Activated CD4-positive, alpha-beta memory T cell treated with anti-CD3 and anti-CD28 coated beads, Interleukin-2, amount 10 ng/mL, durations not matched to agents 7 days and 5 days (primary cell): ENCODE data around the gene VAV2. TPM values are rescaled to one million over a fixed set of nuclear protein-coding genes. Genes with fewer than 3 reads are reported as not detected.
"Not testable (repeated sequence)": the region's sequence is repeated elsewhere in the genome, so short reads cannot be mapped to it uniquely, and the experiment has no call there.

Experiments used
- CTCF ChIA-PET: fragments of 350-600 bp; sonication (Branson Sonifier 250); formaldehyde crosslinking; loops from one replicate; lab custom pipeline; 2021; ENCODE audit warnings: antibody characterized with exemption, inconsistent platforms; lab: Charles Lee
- POLR2A ChIA-PET: fragments of 350-600 bp; sonication (Branson Sonifier 250); formaldehyde crosslinking; loops from one replicate; lab custom pipeline; 2021; ENCODE audit warnings: antibody characterized with exemption; lab: Charles Lee
- DNase-seq: peaks from one replicate; pipeline ENCODE4 v3.0.0-alpha.2; 2020
- H3K27ac Mint-ChIP-seq: one replicate; pipeline ENCODE4 v1.8.0; 2021; ENCODE audit warnings: mild to moderate bottlenecking, mixed read lengths
- H3K27me3 Mint-ChIP-seq: one replicate; pipeline ENCODE4 v1.8.0; 2021; ENCODE audit warnings: mixed read lengths
- H3K36me3 Mint-ChIP-seq: one replicate; pipeline ENCODE4 v1.8.0; 2021; ENCODE audit warnings: low read depth, mixed read lengths
- H3K4me1 Mint-ChIP-seq: one replicate; pipeline ENCODE4 v1.8.0; 2021; ENCODE audit warnings: mixed read lengths
- H3K4me3 Mint-ChIP-seq: one replicate; pipeline ENCODE4 v1.8.0; 2021; ENCODE audit warnings: mild to moderate bottlenecking, mixed read lengths
- H3K9me3 Mint-ChIP-seq: one replicate; pipeline ENCODE4 v1.8.0; 2021; ENCODE audit warnings: mixed read lengths
- total RNA-seq, 2 experiments: library from RNA; stranded (reverse); gene quantifications; one replicate each; pipeline ENCODE4 v1.2.3, GENCODE V29; 2021

VAV2 gene
- total RNA-seq, 2 experiments from 2014 or later = 2.4 to 2.9 TPM

DNA sequence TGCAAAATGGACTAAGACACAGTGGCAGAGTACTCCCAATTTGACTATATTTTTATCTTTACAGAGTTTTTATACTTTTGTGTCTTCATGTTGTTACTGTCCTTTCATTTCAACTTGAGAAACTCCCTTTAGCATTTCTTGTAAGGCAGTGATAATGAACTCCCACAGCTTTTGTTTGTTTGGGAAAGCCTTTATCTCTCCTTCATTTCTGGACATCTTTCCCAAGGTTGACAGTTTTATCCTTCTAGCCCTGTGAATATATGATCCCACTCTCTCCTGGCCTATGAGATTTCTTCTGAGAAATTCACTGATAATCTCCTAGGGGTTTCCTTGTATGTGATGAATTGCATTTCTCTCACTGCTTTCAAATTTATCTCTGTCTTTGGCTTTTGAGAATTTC, 244.8 kb downstream of the VAV2 start:
- Mint-ChIP-seq H3K27me3 (peaks cover 38% of the 10 kb centered on the region), H3K9me3 (no peaks in the 10 kb centered on the region), H3K4me1 (no peaks in the 10 kb centered on the region), H3K27ac (no peak overlapping the region), H3K36me3 (no peaks in the 10 kb centered on the region), H3K4me3 (no peak overlapping the region)
- ChIA-PET POLR2A (interaction anchor here (0.7 kb wide), 1 partner anchor 1506 kb away, joined by 3 read pairs; no protein-coding TSS in a partner anchor), CTCF (no interaction called here)
- DNase-seq = no peak

DNA sequence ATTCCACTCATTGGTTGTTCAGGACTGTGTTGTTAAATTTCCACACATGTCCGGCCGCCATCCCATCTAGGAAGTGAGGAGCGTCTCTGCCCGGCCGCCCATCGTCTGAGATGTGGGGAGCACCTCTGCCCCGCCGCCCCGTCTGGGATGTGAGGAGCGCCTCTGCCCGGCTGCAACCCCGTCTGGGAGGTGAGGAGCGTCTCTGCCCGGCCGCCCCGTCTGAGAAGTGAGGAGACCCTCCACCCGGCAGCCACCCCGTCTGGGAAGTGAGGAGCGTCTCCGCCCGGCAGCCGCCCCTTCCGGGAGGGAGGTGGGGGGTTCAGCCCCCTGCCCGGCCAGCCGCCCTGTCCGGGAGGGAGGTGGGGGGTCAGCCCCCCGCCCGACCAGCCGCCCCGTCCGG, 247.6 kb downstream of the VAV2 start:
- H3K27me3 Mint-ChIP-seq = peaks cover 28% of the 10 kb centered on the region
- H3K36me3 Mint-ChIP-seq, POLR2A ChIA-PET, H3K27ac Mint-ChIP-seq, H3K9me3 Mint-ChIP-seq, DNase-seq, H3K4me3 Mint-ChIP-seq, CTCF ChIA-PET, H3K4me1 Mint-ChIP-seq: not testable (repeated sequence)

DNA sequence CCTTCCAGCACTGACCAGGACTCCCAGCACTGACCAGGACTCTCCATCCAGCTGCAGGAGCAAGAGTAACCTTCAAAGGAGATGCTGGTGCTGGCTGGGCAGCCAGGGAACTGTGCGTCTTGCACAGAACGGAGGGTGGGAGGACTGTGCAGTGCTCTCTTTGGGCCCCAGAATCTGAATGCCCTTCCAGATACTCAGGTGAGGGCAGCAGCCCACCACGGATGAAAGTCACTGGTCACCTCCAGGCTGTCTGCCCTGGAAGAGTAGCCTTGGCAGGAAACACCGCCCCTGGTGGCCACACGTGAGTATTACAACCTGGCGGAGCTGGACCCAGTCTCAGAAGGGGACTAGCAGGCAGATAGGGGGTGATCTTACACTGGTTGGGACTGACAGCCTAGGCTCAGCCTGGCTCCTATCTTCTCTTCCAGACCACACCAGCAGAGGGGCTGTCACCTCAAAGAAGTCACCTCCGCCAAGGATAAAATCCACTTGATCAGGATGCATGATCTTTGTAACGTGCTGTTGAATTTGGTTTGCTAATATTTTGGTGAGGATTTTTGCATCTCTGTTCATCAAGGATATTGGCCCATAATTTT, 249.2 kb downstream of the VAV2 start:
- POLR2A ChIA-PET = interaction anchor here (0.7 kb wide), 1 partner anchor 26 kb away, joined by 3 read pairs; no protein-coding TSS in a partner anchor
- CTCF ChIA-PET = interaction anchor here (0.6 to 2.2 kb wide), 9 partner anchors 9 to 190 kb away, joined by 3 to 12 read pairs (median 3); no protein-coding TSS in a partner anchor
- Mint-ChIP-seq H3K4me3 (no peak overlapping the region), H3K36me3 (no peaks in the 10 kb centered on the region), H3K4me1 (peaks cover 2% of the 10 kb centered on the region), H3K27ac (no peak overlapping the region), H3K27me3 (peaks cover 17% of the 10 kb centered on the region), H3K9me3 (no peaks in the 10 kb centered on the region)
- peak; percentile 69 for DNase-seq

DNA sequence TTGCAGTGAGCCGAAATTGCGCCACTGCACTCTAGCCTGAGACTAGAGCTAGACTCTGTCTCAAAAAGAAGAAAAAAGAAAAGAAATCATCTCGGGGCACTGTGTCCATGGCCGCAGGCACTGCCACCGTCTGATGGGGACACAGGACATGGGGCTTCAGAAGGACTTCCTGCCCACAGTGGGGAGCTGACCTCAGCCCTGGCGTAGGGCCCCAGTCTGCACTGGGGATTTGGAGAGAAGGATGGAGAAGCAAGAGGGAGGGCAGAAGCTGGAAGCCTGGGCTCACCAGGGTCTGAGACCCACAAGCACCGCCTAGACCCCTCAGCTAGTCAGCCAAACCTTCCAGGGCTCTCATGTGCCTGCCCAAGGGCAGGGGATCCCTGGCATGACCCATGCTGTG, 249.9 kb downstream of the VAV2 start:
- no peak overlapping the region for H3K27ac Mint-ChIP-seq
- peaks cover 13% of the 10 kb centered on the region for H3K27me3 Mint-ChIP-seq
- CTCF ChIA-PET = interaction anchor here (0.9 to 2.2 kb wide), 7 partner anchors 8 to 189 kb away, joined by 3 to 12 read pairs (median 4); no protein-coding TSS in a partner anchor

DNA sequence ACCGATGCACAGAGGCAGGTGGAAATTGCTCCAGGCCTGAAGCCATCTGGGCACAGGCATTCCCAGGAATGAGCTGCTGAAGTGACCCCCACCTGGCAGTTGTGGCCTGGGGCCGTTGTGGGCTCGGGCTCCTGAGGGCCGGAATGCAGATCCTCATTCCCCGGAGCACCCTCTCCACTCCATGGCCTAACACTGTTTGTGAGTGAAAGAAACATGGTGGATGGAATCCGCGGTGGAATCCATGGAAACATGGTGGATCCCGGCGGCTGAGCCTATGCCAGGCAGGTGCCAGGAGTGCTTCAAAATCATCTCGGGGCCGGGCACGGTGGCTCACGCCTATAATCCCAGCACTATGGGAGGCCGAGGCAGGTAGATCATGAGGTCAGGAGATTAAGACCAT, 250.4 kb downstream of the VAV2 start:
- Mint-ChIP-seq H3K4me3 (no peak overlapping the region), H3K4me1 (peaks cover 2% of the 10 kb centered on the region), H3K36me3 (no peaks in the 10 kb centered on the region), H3K9me3 (no peaks in the 10 kb centered on the region), H3K27ac (no peak overlapping the region), H3K27me3 (peaks cover 9% of the 10 kb centered on the region)
- ChIA-PET POLR2A (no interaction called here), CTCF (interaction anchor here (1.2 to 2.2 kb wide), 3 partner anchors 9 to 83 kb away, joined by 3 to 12 read pairs (median 4); no protein-coding TSS in a partner anchor)
- DNase-seq = no peak

More for the DNA sequence above, 249.9 kb downstream of the VAV2 start:
- Mint-ChIP-seq H3K4me3 (no peak overlapping the region), H3K4me1 (peaks cover 2% of the 10 kb centered on the region), H3K9me3 (no peaks in the 10 kb centered on the region), H3K36me3 (no peaks in the 10 kb centered on the region)
- POLR2A ChIA-PET = interaction anchor here (0.7 kb wide), 1 partner anchor 27 kb away, joined by 3 read pairs; no protein-coding TSS in a partner anchor
- DNase-seq = no peak

DNA sequence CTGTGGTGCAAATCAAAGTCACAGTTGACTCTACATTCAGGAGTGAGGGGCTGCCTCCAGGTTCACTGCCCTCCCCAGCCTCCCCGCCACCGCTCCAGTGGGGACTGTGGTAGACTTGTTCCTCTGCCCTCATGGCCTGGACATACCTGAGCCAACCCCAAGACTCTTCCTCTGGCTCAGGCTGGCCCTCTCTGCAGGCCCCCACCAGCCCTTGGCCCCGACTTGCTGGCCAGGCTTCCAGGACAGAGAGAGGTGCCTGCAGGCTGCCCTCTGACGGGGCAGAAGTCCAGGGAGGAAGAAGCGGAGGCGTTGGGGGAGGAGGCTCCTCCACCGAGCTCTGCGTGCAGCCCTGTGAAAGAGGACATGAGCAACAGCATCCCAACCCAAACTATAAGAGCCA, 251.2 kb downstream of the VAV2 start:
- H3K9me3 Mint-ChIP-seq = no peaks in the 10 kb centered on the region
- no peak for DNase-seq
- POLR2A ChIA-PET = no interaction called here
- CTCF ChIA-PET = interaction anchor here (0.7 to 1.2 kb wide), 3 partner anchors 9 to 78 kb away, joined by 3 to 4 read pairs (median 3); no protein-coding TSS in a partner anchor
- no peaks in the 10 kb centered on the region for H3K36me3 Mint-ChIP-seq
- peaks cover 2% of the 10 kb centered on the region for H3K4me1 Mint-ChIP-seq
- H3K27me3 Mint-ChIP-seq = peaks cover 7% of the 10 kb centered on the region
- H3K27ac Mint-ChIP-seq = no peak overlapping the region
- no peak overlapping the region for H3K4me3 Mint-ChIP-seq

DNA sequence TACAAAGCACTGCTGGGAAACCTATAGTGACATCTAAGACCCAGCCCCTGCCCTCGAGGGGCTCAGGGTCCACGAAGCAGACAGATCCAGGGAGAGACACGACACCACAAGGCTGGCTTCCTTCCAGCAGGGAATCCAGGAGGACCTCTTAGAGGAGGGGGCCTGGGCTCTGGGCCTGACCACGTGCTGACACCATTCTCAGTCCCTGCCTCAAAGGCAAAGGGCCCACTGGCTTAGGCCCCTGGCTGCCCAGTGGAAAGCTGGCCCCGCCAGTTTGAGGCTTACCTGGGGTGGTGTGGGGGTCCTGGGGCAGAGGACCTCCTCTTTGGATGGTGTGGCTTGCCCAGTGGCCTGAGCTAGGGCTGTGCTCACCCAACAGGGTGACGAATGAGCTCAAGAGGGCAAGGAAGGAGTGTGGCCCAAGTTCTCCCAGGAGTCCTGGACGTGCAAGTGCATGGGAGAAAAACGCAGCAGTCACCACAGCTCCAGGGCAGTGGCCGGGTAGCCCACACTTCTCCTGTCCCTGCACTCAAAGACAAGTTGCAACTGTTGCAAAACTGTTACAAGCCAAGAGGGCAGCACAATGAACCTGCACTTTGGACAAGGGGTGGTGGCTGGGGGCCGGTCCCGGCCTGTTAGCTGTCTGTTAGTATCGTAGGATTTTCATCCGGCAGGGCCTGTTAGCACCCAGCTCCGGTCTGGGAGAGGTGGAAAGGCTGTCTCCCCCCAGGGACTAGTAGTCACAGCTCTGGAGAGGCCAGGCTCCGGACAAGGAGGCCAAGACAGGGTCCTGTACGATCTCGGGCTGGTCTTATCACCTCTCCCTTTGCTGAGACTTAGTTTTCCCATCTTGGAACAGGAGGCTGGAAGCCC, 252.5 kb downstream of the VAV2 start:
- no peak overlapping the region for H3K27ac Mint-ChIP-seq
- H3K4me1 Mint-ChIP-seq = peaks cover 2% of the 10 kb centered on the region
- H3K27me3 Mint-ChIP-seq = peaks cover 3% of the 10 kb centered on the region
- H3K36me3 Mint-ChIP-seq = no peaks in the 10 kb centered on the region
- H3K9me3 Mint-ChIP-seq = no peaks in the 10 kb centered on the region
- no peak overlapping the region for H3K4me3 Mint-ChIP-seq
- DNase-seq = no peak
- ChIA-PET CTCF (no interaction called here), POLR2A (no interaction called here)

DNA sequence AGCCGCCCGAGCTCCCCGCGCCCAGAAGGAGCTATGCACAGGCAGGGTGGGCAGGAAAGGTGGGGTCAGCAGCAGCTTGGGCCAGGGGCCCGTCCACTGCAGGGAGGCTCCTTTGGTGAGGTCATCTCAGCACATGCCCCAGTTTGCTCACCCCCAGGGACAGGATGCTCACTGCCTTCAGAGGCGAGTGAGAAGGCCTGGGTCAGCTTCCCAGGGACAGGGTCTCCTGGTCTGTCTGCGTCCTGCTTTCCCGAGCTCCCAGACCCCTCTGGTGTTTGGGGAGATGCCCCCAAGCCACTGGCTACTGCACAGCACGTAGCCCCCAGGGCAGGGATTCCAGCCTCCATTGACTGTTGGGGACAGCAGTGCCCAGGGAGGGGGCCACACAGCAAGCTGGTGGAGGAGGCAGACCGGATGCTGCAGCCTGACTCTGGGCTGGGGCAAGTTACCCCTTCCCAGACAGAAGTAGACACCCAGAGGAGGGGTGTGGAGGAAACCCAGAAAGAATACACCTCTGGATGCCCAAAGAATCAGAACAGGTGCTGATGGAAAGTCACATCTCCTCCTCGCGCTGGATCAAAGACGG, 253.4 kb downstream of the VAV2 start:
- Mint-ChIP-seq H3K9me3 (no peaks in the 10 kb centered on the region), H3K4me3 (no peak overlapping the region), H3K27me3 (no peaks in the 10 kb centered on the region), H3K36me3 (no peaks in the 10 kb centered on the region), H3K27ac (no peak overlapping the region), H3K4me1 (peaks cover 2% of the 10 kb centered on the region)
- ChIA-PET POLR2A (no interaction called here), CTCF (interaction anchor here (0.6 kb wide), 1 partner anchor 1992 kb away, joined by 3 read pairs; no protein-coding TSS in a partner anchor)
- no peak for DNase-seq

DNA sequence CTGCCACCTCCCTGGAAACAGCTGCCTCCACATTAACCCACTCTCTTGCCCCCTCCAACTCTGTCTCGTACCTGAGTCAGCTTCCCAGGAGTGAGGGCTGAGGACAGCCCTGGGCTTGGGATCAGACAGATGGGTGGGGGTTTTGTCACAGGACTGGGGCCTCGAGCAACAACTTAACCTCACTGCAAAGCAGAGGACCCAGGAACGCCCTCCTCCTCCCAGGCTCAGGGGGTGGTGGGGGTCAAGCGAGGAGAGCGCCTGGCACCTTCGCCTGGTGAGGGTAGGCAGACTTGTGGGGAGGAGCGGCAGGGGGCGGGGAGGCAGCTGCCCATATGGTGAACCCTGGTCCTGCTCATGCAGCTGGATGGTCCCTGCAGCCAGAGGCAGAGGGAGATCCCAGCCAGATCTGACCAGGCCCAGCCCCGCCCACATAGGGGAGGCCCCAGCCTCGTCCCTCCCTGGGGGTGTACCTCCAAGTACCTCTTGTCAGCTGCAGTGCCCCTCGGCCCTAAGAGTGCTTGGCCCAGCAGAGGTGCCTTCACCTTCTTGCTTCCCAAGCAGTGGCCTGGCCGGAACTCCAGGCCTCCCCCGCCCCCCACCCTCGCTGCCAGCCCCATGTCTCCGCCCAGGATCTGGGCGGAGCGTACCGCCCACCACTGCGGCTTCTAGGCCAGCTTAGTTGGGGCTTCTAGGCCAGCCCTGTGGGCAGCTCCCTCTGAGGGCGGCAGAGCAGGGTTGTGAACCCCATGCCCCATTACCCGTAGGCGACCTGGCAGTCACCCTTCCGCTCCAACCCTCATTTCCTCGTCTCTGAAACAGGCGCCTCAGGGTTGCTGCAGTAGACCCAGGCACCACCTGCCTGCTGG, 254.1 kb downstream of the VAV2 start, which contains the start of gene SARDH:
SARDH (minus strand) TSS at position 579 of the 866 bp plus-strand sequence. CDS start 4,179 bp downstream, outside the sequence.
- ChIA-PET POLR2A (no interaction called here), CTCF (interaction anchor here (0.6 to 0.8 kb wide), 2 partner anchors 11 to 1991 kb away, joined by 3 read pairs; no protein-coding TSS in a partner anchor)
- DNase-seq = no peak
- no peak within 1 kb of the TSS for H3K4me3 Mint-ChIP-seq
- no peaks in the 10 kb centered on the region for H3K36me3 Mint-ChIP-seq
- no peaks in the 10 kb centered on the region for H3K9me3 Mint-ChIP-seq
- peaks cover 2% of the 10 kb centered on the region for H3K4me1 Mint-ChIP-seq
- H3K27ac Mint-ChIP-seq = no peak within 1 kb of the TSS
- no peaks in the 10 kb centered on the region for H3K27me3 Mint-ChIP-seq

DNA sequence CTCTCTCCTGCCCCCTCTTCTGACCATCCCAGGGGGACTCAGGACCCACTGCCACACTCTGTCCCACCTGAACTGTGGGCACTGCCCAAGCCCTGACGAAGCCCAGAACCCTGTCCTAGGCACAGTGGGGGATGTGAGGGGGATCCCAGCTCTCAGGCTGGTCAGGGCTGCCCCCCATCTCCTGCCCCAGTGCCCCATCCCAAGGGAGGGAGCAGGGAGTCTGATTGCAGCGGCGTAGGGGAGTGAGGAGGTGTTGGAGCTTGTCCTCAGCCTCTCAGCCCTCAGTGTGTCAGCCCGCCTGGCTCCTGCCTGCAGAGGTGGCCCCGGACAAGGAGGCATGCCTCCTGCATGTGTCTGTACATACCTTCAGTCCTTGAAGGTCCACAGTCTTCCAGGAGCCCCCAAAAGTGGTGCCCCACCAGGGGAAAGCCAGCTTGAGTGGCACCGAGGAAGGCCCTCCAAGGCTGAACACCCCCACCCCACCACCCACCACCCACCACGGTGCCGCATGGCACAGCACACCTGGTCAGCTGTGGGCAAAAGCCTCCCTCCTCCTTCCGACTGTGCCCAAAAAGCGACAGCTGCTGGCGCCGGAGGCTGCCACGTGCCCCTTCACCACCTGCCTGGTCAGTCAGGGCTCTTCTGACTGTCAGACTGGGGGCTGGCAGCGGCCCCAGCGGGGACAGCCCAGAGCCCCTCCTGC, 254.9 kb downstream of the VAV2 start:
- ChIA-PET CTCF (interaction anchor here (0.8 to 1.4 kb wide), 2 partner anchors 10 to 257 kb away, joined by 3 read pairs; no protein-coding TSS in a partner anchor), POLR2A (no interaction called here)
- no peak overlapping the region for H3K4me3 Mint-ChIP-seq
- no peak overlapping the region for H3K27ac Mint-ChIP-seq
- no peaks in the 10 kb centered on the region for H3K36me3 Mint-ChIP-seq
- H3K27me3 Mint-ChIP-seq = no peaks in the 10 kb centered on the region
- H3K9me3 Mint-ChIP-seq = no peaks in the 10 kb centered on the region
- no peak for DNase-seq
- peaks cover 2% of the 10 kb centered on the region for H3K4me1 Mint-ChIP-seq

DNA sequence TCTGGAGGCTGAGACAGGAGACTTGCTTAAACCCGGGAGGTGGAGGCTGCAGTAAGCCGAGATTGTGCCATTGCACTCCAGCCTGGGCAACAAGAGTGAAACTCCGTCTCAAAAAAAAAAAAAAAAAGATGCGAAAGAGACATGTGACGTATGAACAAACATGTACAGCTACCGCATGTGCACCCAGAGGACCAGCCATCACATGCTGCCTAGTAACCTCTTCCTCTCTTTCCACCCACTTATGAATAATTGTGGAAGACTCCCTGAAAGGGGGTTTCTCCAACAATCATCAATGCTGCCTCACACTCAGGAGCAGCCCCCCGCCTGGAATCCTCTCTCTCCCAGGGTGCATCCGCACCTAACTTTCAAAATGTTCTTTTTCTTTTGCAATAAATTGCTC, 256.2 kb downstream of the VAV2 start:
- H3K27me3 Mint-ChIP-seq = no peaks in the 10 kb centered on the region
- POLR2A ChIA-PET = no interaction called here
- H3K36me3 Mint-ChIP-seq = no peaks in the 10 kb centered on the region
- DNase-seq = no peak
- H3K9me3 Mint-ChIP-seq = no peaks in the 10 kb centered on the region
- peaks cover 2% of the 10 kb centered on the region for H3K4me1 Mint-ChIP-seq
- H3K27ac Mint-ChIP-seq = no peak overlapping the region
- CTCF ChIA-PET = interaction anchor here (1.4 kb wide), 1 partner anchor 259 kb away, joined by 3 read pairs; no protein-coding TSS in a partner anchor
- no peak overlapping the region for H3K4me3 Mint-ChIP-seq
